Brain microvascular endothelial cell (primary cell): ENCODE data around the gene TRPM2.
A peak's percentile ranks its signal among the peaks of the same experiment; 100 is the strongest.

Source experiments
- DNase-seq: peaks from one replicate; pipeline ENCODE4 v3.0.0-alpha.2; 2020
- H3K27ac ChIP-seq: fragments of 250-450 bp; sonication (Bioruptor Pico); 2 replicates; pipeline ENCODE4 v1.5.1; 2020; ENCODE audit warnings: mild to moderate bottlenecking, moderate library complexity
- H3K27me3 ChIP-seq: fragments of 250-450 bp; sonication (Bioruptor Pico); replicated peaks from 2 replicates; pipeline ENCODE4 v1.5.1; 2020; ENCODE audit warnings: mild to moderate bottlenecking
- H3K36me3 ChIP-seq: fragments of 250-450 bp; sonication (Bioruptor Pico); replicated peaks from 2 replicates; pipeline ENCODE4 v1.5.1; 2020; ENCODE audit warnings: mild to moderate bottlenecking
- H3K4me3 ChIP-seq: 2 replicates; pipeline ENCODE4 v1.5.1; 2011; ENCODE audit warnings: low read depth, mild to moderate bottlenecking, control low read depth, low read length, moderate library complexity
- in situ Hi-C: cut with HindIII; loops from 2 replicates; pipeline ENCODE4 v1.10.0; 2017; ENCODE audit warnings: low sequenced_read_pairs, low pct_ligation_motif_present
- TF ChIP-seq, protein P1 (sequence below): IDR thresholded peaks from 2 replicates; pipeline ENCODE4 v1.5.1; 2011; ENCODE audit warnings: low read depth, mild to moderate bottlenecking, moderate library complexity, low read length, control low read depth, inconsistent platforms; ENCODE audit errors: missing control alignments

Gene TRPM2

GRCh38 chr21:44327603-44327974 lies 25.8 kb upstream of the TRPM2 start:
- H3K4me3 ChIP-seq: no peak overlapping the region
- peaks cover 29% of the 10 kb centered on the region for H3K36me3 ChIP-seq
- no peak overlapping the region for H3K27ac ChIP-seq
- no peak for DNase-seq
- no peaks in the 10 kb centered on the region for H3K27me3 ChIP-seq
- in situ Hi-C loops: no loop called here
- TF ChIP-seq, protein P1, sequence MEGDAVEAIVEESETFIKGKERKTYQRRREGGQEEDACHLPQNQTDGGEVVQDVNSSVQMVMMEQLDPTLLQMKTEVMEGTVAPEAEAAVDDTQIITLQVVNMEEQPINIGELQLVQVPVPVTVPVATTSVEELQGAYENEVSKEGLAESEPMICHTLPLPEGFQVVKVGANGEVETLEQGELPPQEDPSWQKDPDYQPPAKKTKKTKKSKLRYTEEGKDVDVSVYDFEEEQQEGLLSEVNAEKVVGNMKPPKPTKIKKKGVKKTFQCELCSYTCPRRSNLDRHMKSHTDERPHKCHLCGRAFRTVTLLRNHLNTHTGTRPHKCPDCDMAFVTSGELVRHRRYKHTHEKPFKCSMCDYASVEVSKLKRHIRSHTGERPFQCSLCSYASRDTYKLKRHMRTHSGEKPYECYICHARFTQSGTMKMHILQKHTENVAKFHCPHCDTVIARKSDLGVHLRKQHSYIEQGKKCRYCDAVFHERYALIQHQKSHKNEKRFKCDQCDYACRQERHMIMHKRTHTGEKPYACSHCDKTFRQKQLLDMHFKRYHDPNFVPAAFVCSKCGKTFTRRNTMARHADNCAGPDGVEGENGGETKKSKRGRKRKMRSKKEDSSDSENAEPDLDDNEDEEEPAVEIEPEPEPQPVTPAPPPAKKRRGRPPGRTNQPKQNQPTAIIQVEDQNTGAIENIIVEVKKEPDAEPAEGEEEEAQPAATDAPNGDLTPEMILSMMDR: no peak

DNA sequence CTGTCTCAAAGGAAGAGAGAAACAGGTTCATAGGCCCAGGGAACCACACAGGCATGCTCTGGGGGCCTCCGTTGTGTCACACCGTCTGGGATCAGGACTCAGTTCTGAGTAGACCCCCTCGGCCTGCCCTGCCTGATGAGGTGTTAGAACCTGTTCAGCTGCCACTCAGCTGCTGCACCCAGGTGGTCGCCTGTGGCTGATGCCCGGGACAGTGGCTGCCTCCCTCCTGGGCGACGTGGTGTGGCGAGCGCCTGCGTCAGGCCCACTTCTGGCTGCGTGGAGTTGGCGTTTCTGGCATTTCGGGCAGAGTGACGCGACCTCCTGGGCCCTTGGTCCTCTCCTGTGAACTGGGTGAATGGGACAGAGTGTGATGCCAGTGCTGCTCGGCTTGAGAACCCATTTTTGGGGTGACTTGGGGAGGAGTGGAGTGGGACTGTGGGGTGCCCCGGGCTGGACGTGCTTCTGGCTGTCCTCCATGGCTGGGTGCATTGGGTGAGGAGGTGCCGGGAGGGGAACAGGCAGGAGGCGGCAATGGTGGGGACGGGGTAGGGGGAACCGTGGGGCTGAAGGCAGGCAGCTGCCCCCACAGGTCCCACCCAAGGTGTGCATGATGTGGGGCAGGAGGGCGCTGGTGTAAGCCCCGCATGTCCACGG lies 25.1 kb upstream of the TRPM2 start:
- peaks cover 29% of the 10 kb centered on the region for H3K36me3 ChIP-seq
- in situ Hi-C loops: no loop called here

GRCh38 chr21:44329086-44329889 lies 24.1 kb upstream of the TRPM2 start:
- Histone ChIP-seq H3K27me3 (no peaks in the 10 kb centered on the region), H3K36me3 (peaks cover 22% of the 10 kb centered on the region), H3K27ac (no peak overlapping the region), H3K4me3 (no peak overlapping the region)
- in situ Hi-C loops: no loop called here
- no peak for DNase-seq
- TF ChIP-seq, protein P1: no peak

More for the DNA sequence above, 25.1 kb upstream of the TRPM2 start:
- DNase-seq: no peak
- H3K27ac ChIP-seq: no peak overlapping the region
- H3K4me3 ChIP-seq: no peak overlapping the region
- TF ChIP-seq, protein P1: no peak
- no peaks in the 10 kb centered on the region for H3K27me3 ChIP-seq

- Histone ChIP-seq H3K36me3 (peaks cover 15% of the 10 kb centered on the region), H3K27me3 (no peaks in the 10 kb centered on the region), H3K27ac (no peak overlapping the region), H3K4me3 (no peak overlapping the region)
- DNase-seq: no peak
- TF ChIP-seq, protein P1: no peak
- in situ Hi-C loops: no loop called here
Measured at GRCh38 chr21:44329971-44330681, 23.3 kb upstream of the TRPM2 start.

GRCh38 chr21:44330698-44331097 lies 22.7 kb upstream of the TRPM2 start:
- DNase-seq: no peak
- TF ChIP-seq, protein P1: peak; percentile 19
- in situ Hi-C loops: no loop called here
- Histone ChIP-seq H3K27me3 (no peaks in the 10 kb centered on the region), H3K4me3 (no peak overlapping the region), H3K36me3 (peaks cover 11% of the 10 kb centered on the region), H3K27ac (no peak overlapping the region)
